Endothelial cell of umbilical vein (primary cell): ENCODE data around the gene KPNA2.
"Not testable (repeated sequence)": the region's sequence is repeated elsewhere in the genome, so short reads cannot be mapped to it uniquely, and the experiment has no call there.

Experiments used
- CTCF ChIP-seq, 2 donors: IDR thresholded peaks; 1 replicate in 1 of 2; 2 replicates in 1 of 2; pipeline ENCODE4 v1.5.1; 2011; ENCODE audit warnings: low read length in 2 of 2, mild to moderate bottlenecking in 2 of 2, moderate library complexity in 2 of 2, control low read depth in 1 of 2, inconsistent platforms in 1 of 2, low read depth in 1 of 2; ENCODE audit not compliant: insufficient read depth in 1 of 2; ENCODE audit errors: extremely low read depth in 1 of 2
- EZH2 ChIP-seq: IDR thresholded peaks from 2 replicates; pipeline ENCODE4 v1.6.1; 2012; ENCODE audit warnings: borderline replicate concordance, low read depth, mild to moderate bottlenecking, moderate library complexity, low read length, inconsistent platforms; ENCODE audit not compliant: severe bottlenecking
- FOS ChIP-seq: IDR thresholded peaks from 2 replicates; pipeline ENCODE4 v1.6.1; 2011; ENCODE audit warnings: mild to moderate bottlenecking, low read length, moderate library complexity, borderline replicate concordance; ENCODE audit not compliant: insufficient read depth
- MAX ChIP-seq: IDR thresholded peaks from 2 replicates; pipeline ENCODE4 v1.6.1; 2011; ENCODE audit not compliant: insufficient read depth, insufficient read length
- MYC ChIP-seq: IDR thresholded peaks from one replicate; pipeline ENCODE4 v1.6.1; 2011; ENCODE audit warnings: mild to moderate bottlenecking, low read depth, low read length
- POLR2A ChIP-seq: IDR thresholded peaks from 2 replicates; pipeline ENCODE4 v1.6.1; 2012; ENCODE audit warnings: low read depth, mild to moderate bottlenecking, control low read depth, low read length
- POLR2AphosphoS5 ChIP-seq: IDR thresholded peaks from 2 replicates; pipeline ENCODE4 v1.6.1; 2012; ENCODE audit warnings: low read depth, mild to moderate bottlenecking, control low read depth, low read length, moderate library complexity; ENCODE audit not compliant: insufficient read depth

- TF ChIP-seq CTCF (IDR thresholded peaks at IDR 0.05; ENCODE audit: extremely low read depth in 1 of 2, insufficient read depth in 1 of 2, low read depth in 1 of 2, low read length in 2 of 2); POLR2AphosphoS5; MAX; MYC; EZH2; POLR2A; FOS: not testable (repeated sequence)
Observed at GRCh38 chr17:68049812-68050437, 14.4 kb downstream of the KPNA2 start.
